ENCODE data around the gene KLHDC4. TPM values are rescaled to one million over a fixed set of nuclear protein-coding genes. Genes with fewer than 3 reads are reported as not detected.
A peak's percentile ranks its signal among the peaks of the same experiment; 100 is the strongest.

Gene KLHDC4
- polyA plus RNA-seq, 2 of the 4 experiments (the other 2 are of a cell fraction): 25.9 to 37.2 TPM

DNA sequence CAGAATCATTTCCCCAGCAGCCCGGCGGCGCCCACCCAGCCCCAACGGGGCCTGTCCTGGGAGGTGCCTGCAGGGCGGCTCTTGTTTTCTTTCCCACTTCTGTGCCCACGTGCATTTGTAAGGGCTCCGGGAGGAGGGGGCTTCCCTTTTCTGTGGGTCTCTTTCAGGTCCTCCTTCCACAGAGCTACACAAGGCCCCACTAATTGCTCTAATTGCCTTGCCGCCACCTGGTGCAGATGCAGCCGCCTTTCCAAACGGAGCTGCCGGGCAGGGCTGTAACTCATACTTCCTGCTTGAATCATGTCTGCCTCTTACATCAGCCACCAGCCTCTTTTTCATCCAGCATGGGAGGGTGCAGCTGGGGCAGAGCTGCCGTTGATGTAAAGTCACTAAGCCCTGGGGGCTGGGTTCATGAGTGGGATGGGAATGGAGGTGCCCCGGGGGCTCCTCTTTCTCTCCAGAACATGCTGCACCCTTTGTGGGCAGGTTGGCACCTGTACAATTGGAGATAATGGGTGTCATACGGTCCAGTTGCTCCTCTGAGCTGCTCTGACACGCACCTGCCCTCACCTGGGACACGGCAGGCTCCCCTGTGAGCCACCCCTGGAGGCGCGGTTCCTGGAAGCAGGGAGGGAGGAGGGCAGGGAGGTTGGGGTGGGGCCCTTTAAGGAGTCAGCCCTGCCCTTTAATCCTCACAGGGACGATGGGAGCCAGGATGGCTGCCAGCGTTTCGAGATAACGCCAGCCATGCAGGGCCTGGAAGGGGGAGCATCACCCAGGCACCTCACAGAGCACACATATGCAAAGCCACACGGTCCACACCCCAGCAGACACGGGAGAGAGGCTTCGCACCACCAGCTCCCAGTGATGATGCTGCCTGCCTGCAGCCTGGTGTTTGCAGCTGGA lies 41.1 kb upstream of the KLHDC4 start (continued):
- no peak for TF ChIP-seq ELK1 (IDR thresholded peaks at IDR 0.05; ENCODE audit: low read depth, low read length)
- no peak for TF ChIP-seq GATA3 (IDR thresholded peaks at IDR 0.05; ENCODE audit: borderline replicate concordance)
- TF ChIP-seq EP300 (IDR thresholded peaks at IDR 0.05): peak; percentile 41 to 74; a peak in 2 of 5 replicates
- TF ChIP-seq TFCP2L1 (CRISPR knock-in tag; IDR thresholded peaks at IDR 0.05): no peak
- TF ChIP-seq REST (IDR thresholded peaks at IDR 0.05): no peak
- TF ChIP-seq RAD21 (conservative IDR thresholded peaks at IDR 0.05 in 1 of 2, IDR thresholded peaks at IDR 0.05 in 1 of 2): peak in 1 of 2 experiments; percentile 33; a peak in 1 of 5 replicates
- no peak for TF ChIP-seq CHD2 (IDR thresholded peaks at IDR 0.05; ENCODE audit: low read length, partially characterized antibody)
- TF ChIP-seq, protein P1, sequence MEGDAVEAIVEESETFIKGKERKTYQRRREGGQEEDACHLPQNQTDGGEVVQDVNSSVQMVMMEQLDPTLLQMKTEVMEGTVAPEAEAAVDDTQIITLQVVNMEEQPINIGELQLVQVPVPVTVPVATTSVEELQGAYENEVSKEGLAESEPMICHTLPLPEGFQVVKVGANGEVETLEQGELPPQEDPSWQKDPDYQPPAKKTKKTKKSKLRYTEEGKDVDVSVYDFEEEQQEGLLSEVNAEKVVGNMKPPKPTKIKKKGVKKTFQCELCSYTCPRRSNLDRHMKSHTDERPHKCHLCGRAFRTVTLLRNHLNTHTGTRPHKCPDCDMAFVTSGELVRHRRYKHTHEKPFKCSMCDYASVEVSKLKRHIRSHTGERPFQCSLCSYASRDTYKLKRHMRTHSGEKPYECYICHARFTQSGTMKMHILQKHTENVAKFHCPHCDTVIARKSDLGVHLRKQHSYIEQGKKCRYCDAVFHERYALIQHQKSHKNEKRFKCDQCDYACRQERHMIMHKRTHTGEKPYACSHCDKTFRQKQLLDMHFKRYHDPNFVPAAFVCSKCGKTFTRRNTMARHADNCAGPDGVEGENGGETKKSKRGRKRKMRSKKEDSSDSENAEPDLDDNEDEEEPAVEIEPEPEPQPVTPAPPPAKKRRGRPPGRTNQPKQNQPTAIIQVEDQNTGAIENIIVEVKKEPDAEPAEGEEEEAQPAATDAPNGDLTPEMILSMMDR (IDR thresholded peaks at IDR 0.05): no peak
- TF ChIP-seq POLR2AphosphoS2 (conservative IDR thresholded peaks at IDR 0.05; ENCODE audit: low read length): peak; percentile 61
- no peak for TF ChIP-seq PHF8 (IDR thresholded peaks at IDR 0.05; ENCODE audit: borderline replicate concordance, low read depth)
- peak; percentile 47; the same call in 1 of the 2 replicates for TF ChIP-seq E2F6 (IDR thresholded peaks at IDR 0.05; ENCODE audit: borderline replicate concordance, low read depth)
- peak; percentile 8; the same call in 1 of the 2 replicates for TF ChIP-seq POLR2A (IDR thresholded peaks at IDR 0.05; ENCODE audit: low read length)
- no peak for TF ChIP-seq NR3C1 (IDR thresholded peaks at IDR 0.05)
- no peak for TF ChIP-seq FOSL2 (IDR thresholded peaks at IDR 0.05)
- TF ChIP-seq FOSL2 (CRISPR knock-in tag; IDR thresholded peaks at IDR 0.05): peak; percentile 61
- peak; percentile 49 to 64; a peak in 3 of 4 replicates for TF ChIP-seq CEBPB (IDR thresholded peaks at IDR 0.05)
- TF ChIP-seq CBX2 (IDR thresholded peaks at IDR 0.05; ENCODE audit: borderline replicate concordance, low read depth): no peak
- no peak for TF ChIP-seq MYC (IDR thresholded peaks at IDR 0.05; ENCODE audit: borderline replicate concordance, low read length)
- peak; percentile 38; the same call in 1 of the 2 replicates for TF ChIP-seq JUNB (IDR thresholded peaks at IDR 0.05)
- no peak for TF ChIP-seq ZC3H11A (IDR thresholded peaks at IDR 0.05)
